SU-DHL-6 (cell line): ENCODE measurements around the gene ST6GALNAC6.
A peak's percentile ranks its signal among the peaks of the same experiment; 100 is the strongest.

Source experiments
- H2AFZ ChIP-seq: fragments of 200-600 bp; sonication (generic); 2 replicates; pipeline ENCODE4 v1.6.1; 2014; ENCODE audit warnings: low read depth, mild to moderate bottlenecking, moderate library complexity, mixed read lengths, antibody characterized with exemption, low read length; ENCODE audit not compliant: severe bottlenecking
- H3F3A ChIP-seq: fragments of 200-600 bp; shearing (Covaris generic); 2 replicates; pipeline ENCODE4 v1.6.0; 2016; ENCODE audit warnings: antibody characterized with exemption, mild to moderate bottlenecking; ENCODE audit not compliant: insufficient read depth
- H3K27ac ChIP-seq: fragments of 200-600 bp; sonication (generic); 2 replicates; pipeline ENCODE4 v1.5.1; 2016; ENCODE audit warnings: low read depth, mild to moderate bottlenecking, low read length, moderate library complexity, mixed read lengths
- H3K27me3 ChIP-seq: fragments of 200-600 bp; sonication (generic), shearing (Covaris generic); 2 replicates; pipeline ENCODE4 v1.6.0; 2014; ENCODE audit warnings: mild to moderate bottlenecking, low read length
- H3K36me3 ChIP-seq: fragments of 200-600 bp; sonication (generic); 2 replicates; pipeline ENCODE4 v1.6.1; 2014; ENCODE audit warnings: mild to moderate bottlenecking, low read length, mixed read lengths
- H3K4me2 ChIP-seq: fragments of 300-600, 200-600 bp; shearing (Covaris generic), sonication (generic); 2 replicates; pipeline ENCODE4 v1.6.0; 2014; ENCODE audit warnings: low read length, low read depth, mild to moderate bottlenecking; ENCODE audit not compliant: poor library complexity, severe bottlenecking
- H3K4me3 ChIP-seq: fragments of 200-600 bp; sonication (generic); 2 replicates; pipeline ENCODE4 v1.5.1; 2014; ENCODE audit warnings: antibody characterized with exemption, low read length, mild to moderate bottlenecking, mixed read lengths; ENCODE audit not compliant: insufficient read depth, poor library complexity, severe bottlenecking
- H3K79me2 ChIP-seq: fragments of 200-600 bp; sonication (generic); 2 replicates; pipeline ENCODE4 v1.6.1; 2014; ENCODE audit warnings: mild to moderate bottlenecking, low read length, moderate library complexity; ENCODE audit not compliant: insufficient read depth
- H3K9ac ChIP-seq: fragments of 200-600 bp; sonication (generic); 2 replicates; pipeline ENCODE4 v1.7.0; 2014; ENCODE audit warnings: mild to moderate bottlenecking, low read length
- H3K9me2 ChIP-seq: fragments of 200-600 bp; sonication (generic); replicated peaks from 2 replicates; pipeline ENCODE4 v1.6.1; 2014; ENCODE audit warnings: low read length; ENCODE audit not compliant: insufficient read depth
- H3K9me3 ChIP-seq: fragments of 200-600 bp; sonication (generic); 2 replicates; pipeline ENCODE4 v1.6.1; 2014; ENCODE audit warnings: low read length, mixed read lengths; ENCODE audit not compliant: insufficient read depth
- H4K20me1 ChIP-seq: fragments of 200-600 bp; sonication (generic); 2 replicates; pipeline ENCODE4 v1.6.1; 2014; ENCODE audit warnings: low read depth, mild to moderate bottlenecking, antibody characterized with exemption, low read length, moderate library complexity, mixed read lengths
- CTCF ChIP-seq: fragments of 200-600 bp; sonication (generic); IDR thresholded peaks from one replicate; pipeline ENCODE4 v1.5.1; 2017; ENCODE audit warnings: antibody characterized with exemption, mild to moderate bottlenecking, low read length, moderate library complexity; ENCODE audit not compliant: insufficient read depth, poor library complexity, severe bottlenecking
- EZH2phosphoT487 ChIP-seq: fragments of 200-600 bp; sonication (generic), shearing (Covaris generic); conservative IDR thresholded peaks from 2 replicates; pipeline ENCODE4 v1.6.1; 2018; ENCODE audit warnings: mild to moderate bottlenecking, antibody characterized with exemption, low read length, moderate library complexity, mixed read lengths

Gene ST6GALNAC6

GRCh38 chr9:127931092-127931881 lies 31.9 kb upstream of the ST6GALNAC6 start:
- Histone ChIP-seq H3K4me3 (peak overlapping the region; percentile 63), H3K79me2 (peaks cover 8% of the 10 kb centered on the region), H3K36me3 (no peaks in the 10 kb centered on the region), H3F3A (peaks cover 3% of the 10 kb centered on the region; the same call in 1 of the 2 replicates), H3K27ac (no peak overlapping the region), H2AFZ (peak overlapping the region; percentile 35), H3K27me3 (no peaks in the 10 kb centered on the region), H3K4me2 (peak overlapping the region; percentile 61), H3K9ac (peak overlapping the region; percentile 24), H3K9me2 (no peaks in the 10 kb centered on the region), H4K20me1 (no peaks in the 10 kb centered on the region), H3K9me3 (no peaks in the 10 kb centered on the region)
- no peak for TF ChIP-seq CTCF
- no peak for TF ChIP-seq EZH2phosphoT487

- Histone ChIP-seq H3K4me3 (peak within 1 kb of the TSS; percentile 63), H3K4me2 (peak within 1 kb of the TSS; percentile 61), H3K27ac (no peak within 1 kb of the TSS), H4K20me1 (no peaks in the 10 kb centered on the region), H3K36me3 (no peaks in the 10 kb centered on the region), H3K9me2 (no peaks in the 10 kb centered on the region), H3K79me2 (peaks cover 2% of the 10 kb centered on the region; the same call in 1 of the 2 replicates), H3K9me3 (no peaks in the 10 kb centered on the region), H2AFZ (peak within 1 kb of the TSS; percentile 35), H3K9ac (peak within 1 kb of the TSS; percentile 24), H3K27me3 (no peaks in the 10 kb centered on the region), H3F3A (peaks cover 3% of the 10 kb centered on the region; the same call in 1 of the 2 replicates)
- TF ChIP-seq CTCF (no peak), EZH2phosphoT487 (no peak)
Observed at GRCh38 chr9:127930231-127931091, 31.1 kb upstream of the ST6GALNAC6 start, which contains the start of gene PIP5KL1. TSS of gene PIP5KL1 (minus strand) at chr9:127930777. CDS start at chr9:127930752, 25 bp downstream.

- Histone ChIP-seq H3K27ac (no peak overlapping the region), H3K79me2 (no peaks in the 10 kb centered on the region), H3K9ac (no peak overlapping the region), H2AFZ (no peak overlapping the region), H3K9me3 (no peaks in the 10 kb centered on the region), H3K4me3 (no peak overlapping the region), H4K20me1 (no peaks in the 10 kb centered on the region), H3K4me2 (no peak overlapping the region), H3F3A (peaks cover 3% of the 10 kb centered on the region; the same call in 1 of the 2 replicates), H3K9me2 (no peaks in the 10 kb centered on the region), H3K27me3 (no peaks in the 10 kb centered on the region), H3K36me3 (no peaks in the 10 kb centered on the region)
- TF ChIP-seq EZH2phosphoT487 (no peak), CTCF (no peak)
Observed at GRCh38 chr9:127929625-127929979, 30.2 kb upstream of the ST6GALNAC6 start.
